SIG-M5 (cell line): ENCODE results near the gene RBBP7.

Experiments
- DNase-seq: peaks from one replicate; lab custom pipeline; 2025; lab: John Stamatoyannopoulos, UW

RBBP7 gene

DNA sequence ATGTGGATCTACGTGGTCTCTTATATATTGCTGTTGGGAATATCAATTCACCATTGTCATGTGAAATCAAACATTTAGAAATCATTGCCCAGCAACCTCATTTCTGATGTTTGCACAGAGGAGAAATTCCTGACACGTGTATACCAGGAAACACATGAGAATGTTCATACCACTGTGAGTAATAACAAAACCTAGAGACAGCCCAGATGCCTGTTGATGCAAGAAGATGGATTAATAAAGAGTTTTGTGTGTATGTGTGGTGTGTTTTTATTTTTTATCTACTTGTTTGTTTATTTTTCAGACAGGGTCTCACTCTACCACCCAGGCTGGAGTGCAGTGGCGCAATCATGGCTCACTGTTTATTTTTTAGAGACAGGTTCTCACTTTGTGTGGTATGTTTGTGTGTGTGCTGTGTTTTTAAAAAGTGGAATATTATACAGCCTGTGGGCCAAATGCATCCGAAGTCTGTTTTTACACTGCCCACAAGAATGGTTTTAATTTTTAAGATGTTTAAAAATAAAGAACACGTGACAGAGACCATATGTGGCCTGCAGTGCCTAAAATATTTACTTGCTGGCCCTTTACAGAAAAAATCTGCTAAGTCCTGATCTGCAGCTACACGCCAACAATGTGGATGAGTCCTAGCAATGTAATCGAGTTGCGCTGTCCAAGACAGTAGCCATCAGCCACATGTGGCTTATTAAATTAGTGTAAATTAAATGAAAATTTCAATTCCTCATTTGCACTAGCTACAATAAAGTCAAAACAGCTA is 44.7 kb downstream of the RBBP7 start:
- DNase-seq = no peak

- no peak for DNase-seq
Observed at GRCh38 chrX:16822723-16823122, 47.4 kb downstream of the RBBP7 start.

- DNase-seq = no peak
Observed at GRCh38 chrX:16819634-16820033, 50.5 kb downstream of the RBBP7 start.

DNA sequence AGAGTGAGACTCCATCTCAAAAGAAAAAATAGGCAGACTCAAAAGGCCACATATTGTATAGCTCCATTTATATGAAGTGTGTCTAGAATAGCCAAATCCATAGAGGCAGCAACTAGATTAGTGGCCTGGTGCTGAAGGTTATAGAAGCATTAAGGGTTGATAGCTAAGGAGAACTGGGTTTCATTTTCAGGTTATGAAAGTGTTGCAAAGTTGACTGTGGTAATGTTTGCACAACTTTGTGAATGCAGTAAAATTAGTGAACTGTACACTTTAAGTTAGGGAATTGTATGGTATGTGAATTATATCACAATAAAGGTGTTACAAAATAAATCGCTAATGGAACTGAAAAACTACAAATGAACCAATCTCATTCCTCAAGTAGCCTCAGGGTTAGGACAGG is 55.6 kb downstream of the RBBP7 start:
- no peak for DNase-seq

DNA sequence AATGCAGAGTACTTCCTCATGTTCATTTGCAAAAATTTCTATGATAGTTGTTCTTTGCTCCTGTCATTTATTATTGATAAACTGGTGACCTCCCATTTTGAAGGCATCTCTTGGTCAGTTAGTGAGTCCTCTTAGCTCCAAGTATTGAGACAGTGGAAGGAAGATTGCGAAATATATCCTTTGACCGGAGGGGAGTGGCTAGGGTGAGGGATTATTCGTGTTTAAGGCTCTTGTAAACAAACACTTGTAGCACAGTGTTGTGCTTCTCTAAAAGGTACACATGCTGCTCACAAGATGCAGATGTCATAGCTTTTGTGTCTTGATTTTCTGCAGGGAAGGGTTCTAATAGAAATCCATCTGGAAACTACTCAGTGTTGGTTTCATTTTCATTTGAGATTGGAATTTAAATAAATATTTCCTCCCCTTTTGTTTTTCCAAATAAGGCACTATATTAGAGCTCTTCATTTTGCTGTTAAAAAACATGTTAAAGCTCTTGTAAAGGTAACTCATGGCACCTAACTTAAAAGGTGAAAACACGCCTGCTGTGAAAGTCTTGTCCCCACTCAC is 62.1 kb downstream of the RBBP7 start:
- no peak for DNase-seq

- no peak for DNase-seq
Observed at GRCh38 chrX:16807548-16807947, 62.6 kb downstream of the RBBP7 start.

- DNase-seq = no peak
Observed at GRCh38 chrX:16804923-16805464, 65.2 kb downstream of the RBBP7 start.

DNA sequence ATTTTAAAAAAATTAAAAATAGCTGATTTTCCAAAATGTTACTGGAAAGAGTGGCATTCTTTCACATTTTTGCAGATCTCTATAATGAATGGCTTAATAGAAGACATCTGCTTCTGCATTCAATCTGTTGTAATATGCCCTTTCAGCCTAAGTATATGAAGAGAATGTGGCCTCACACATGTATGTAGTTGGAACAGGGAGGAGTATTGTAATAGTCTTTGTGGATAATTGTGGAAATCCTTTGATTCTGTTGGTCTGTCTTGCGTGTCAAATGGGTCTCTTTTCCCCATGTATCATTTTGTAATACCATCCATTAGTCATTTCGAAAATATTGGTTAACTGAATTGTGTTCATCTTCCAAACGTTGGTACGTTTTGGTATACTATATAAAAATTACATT is 72.3 kb downstream of the RBBP7 start:
- no peak for DNase-seq

GRCh38 chrX:16797358-16797757 is 72.8 kb downstream of the RBBP7 start:
- no peak for DNase-seq

DNA sequence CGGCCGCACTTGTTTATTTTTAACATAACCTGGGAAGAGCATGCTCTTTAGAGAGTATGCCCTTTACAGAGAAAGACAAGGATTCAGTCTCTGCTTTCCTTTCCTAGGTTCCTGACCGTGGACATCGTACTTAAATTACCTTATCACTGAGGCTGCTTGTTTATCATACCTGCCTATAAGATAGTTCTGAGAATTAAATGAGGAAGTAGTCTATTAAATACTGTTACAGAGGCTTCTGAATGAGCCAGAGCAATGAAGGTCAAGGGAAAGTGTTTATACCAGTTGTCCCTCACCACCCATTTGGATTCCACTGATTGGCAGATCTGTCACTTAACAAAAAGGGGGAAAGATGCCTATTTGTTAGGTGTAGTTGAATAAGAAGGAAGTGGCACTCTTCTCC is 73.9 kb downstream of the RBBP7 start:
- no peak for DNase-seq
